Measurements from ENCODE around the gene KIF25. TPM values are rescaled to one million over a fixed set of nuclear protein-coding genes. Genes with fewer than 3 reads are reported as not detected.

The KIF25 gene
- total RNA-seq, 1 experiment from 2014 or later: not detected

- Mint-ChIP-seq H3K9me3 (ENCODE audit: unreplicated experiment) (no peaks in the 10 kb centered on the region), H3K4me3 (ENCODE audit: unreplicated experiment) (no peak overlapping the region), H3K27me3 (ENCODE audit: insufficient read depth, unreplicated experiment) (no peaks in the 10 kb centered on the region), H3K4me1 (ENCODE audit: insufficient read depth, unreplicated experiment) (no peaks in the 10 kb centered on the region), H3K27ac (ENCODE audit: low read depth, unreplicated experiment) (no peak overlapping the region), H3K36me3 (ENCODE audit: insufficient read depth, unreplicated experiment) (no peaks in the 10 kb centered on the region)
- TF ChIP-seq CTCF (IDR thresholded peaks at IDR 0.05; ENCODE audit: unreplicated experiment): no peak
- BruUV-seq (replicated peaks): no TSS peak
- POLR2A ChIA-PET: no interaction called here
- no peak for DNase-seq (ENCODE audit: unreplicated experiment)
- intact Hi-C loops (cut with micrococcal nuclease): no loop called here
- CTCF ChIA-PET: no interaction called here
Observed at GRCh38 chr6:167977717-167978467, 19.6 kb upstream of the KIF25 start.

DNA sequence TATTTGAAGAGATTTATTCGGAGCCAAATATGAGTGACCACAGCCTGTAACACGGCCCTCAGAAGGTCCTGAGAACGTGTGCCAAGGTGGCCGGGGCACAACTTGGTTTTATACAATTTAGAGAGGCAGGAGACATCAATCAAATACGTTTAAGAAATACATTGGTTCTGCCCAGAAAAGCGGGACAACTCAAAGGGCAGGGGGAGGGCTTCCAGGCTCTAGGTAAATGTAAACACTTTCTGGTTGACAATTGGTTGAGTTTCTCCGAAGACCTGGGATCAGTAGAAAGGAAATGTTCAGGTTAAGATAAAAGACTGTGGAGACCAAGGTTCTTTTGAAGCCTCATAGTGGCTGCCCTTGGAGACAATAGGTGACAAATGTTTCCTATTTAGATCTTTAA, 18.9 kb upstream of the KIF25 start:
- Mint-ChIP-seq H3K36me3 (ENCODE audit: insufficient read depth, unreplicated experiment) (no peaks in the 10 kb centered on the region), H3K27ac (ENCODE audit: low read depth, unreplicated experiment) (no peak overlapping the region), H3K27me3 (ENCODE audit: insufficient read depth, unreplicated experiment) (no peaks in the 10 kb centered on the region), H3K4me1 (ENCODE audit: insufficient read depth, unreplicated experiment) (no peaks in the 10 kb centered on the region), H3K9me3 (ENCODE audit: unreplicated experiment) (no peaks in the 10 kb centered on the region), H3K4me3 (ENCODE audit: unreplicated experiment) (no peak overlapping the region)
- TF ChIP-seq CTCF (IDR thresholded peaks at IDR 0.05; ENCODE audit: unreplicated experiment): no peak
- DNase-seq (ENCODE audit: unreplicated experiment): no peak
- ChIA-PET POLR2A (interaction anchor here (0.6 kb wide), 1 partner anchor 887 kb away, joined by 3 read pairs; no protein-coding TSS in a partner anchor), CTCF (no interaction called here)
- intact Hi-C loops (cut with micrococcal nuclease): no loop called here
- BruUV-seq (replicated peaks): no TSS peak

DNA sequence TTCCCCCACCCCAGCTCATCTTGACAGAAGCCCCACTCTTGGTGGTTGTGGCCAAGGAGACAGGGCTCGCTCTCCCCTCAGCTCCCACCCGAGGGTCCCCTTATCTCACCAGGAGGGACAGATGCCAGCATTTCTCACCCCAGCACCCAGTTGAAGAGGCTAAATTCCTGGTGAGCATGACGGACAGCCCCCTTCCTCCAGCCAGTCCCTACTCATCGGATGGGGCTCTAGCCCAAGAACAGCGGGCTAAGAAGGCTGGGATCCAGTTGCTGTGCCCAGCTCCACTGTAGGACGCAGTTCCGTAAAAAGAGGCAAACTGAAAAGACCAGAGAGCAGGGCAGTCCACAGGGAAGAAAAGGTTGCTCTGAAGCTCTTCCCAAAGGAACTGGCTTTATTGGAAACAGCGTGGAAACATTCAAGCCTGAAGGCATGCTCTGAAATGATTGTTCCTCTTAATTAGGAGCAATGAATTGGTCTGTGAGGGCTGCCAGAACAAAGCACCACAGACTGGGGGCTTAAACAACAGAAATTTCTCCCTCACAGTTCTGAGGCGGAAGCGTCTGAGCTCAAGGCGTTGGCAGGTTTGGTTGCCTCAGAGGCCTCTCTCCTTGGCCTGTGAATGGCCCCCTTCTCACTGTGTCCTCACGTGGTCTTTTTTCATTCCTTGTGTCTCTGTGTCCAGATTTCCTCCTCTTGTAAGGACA, 17.9 kb upstream of the KIF25 start:
- Mint-ChIP-seq H3K9me3 (ENCODE audit: unreplicated experiment) (no peaks in the 10 kb centered on the region), H3K27ac (ENCODE audit: low read depth, unreplicated experiment) (no peak overlapping the region), H3K27me3 (ENCODE audit: insufficient read depth, unreplicated experiment) (no peaks in the 10 kb centered on the region), H3K4me3 (ENCODE audit: unreplicated experiment) (no peak overlapping the region), H3K4me1 (ENCODE audit: insufficient read depth, unreplicated experiment) (no peaks in the 10 kb centered on the region), H3K36me3 (ENCODE audit: insufficient read depth, unreplicated experiment) (no peaks in the 10 kb centered on the region)
- CTCF ChIA-PET: interaction anchor here (0.6 kb wide), 1 partner anchor 595 kb away, joined by 3 read pairs; no protein-coding TSS in a partner anchor
- intact Hi-C loops (cut with micrococcal nuclease): no loop called here
- DNase-seq (ENCODE audit: unreplicated experiment): no peak
- TF ChIP-seq CTCF (IDR thresholded peaks at IDR 0.05; ENCODE audit: unreplicated experiment): no peak
- POLR2A ChIA-PET: no interaction called here
- no TSS peak for BruUV-seq (replicated peaks)

DNA sequence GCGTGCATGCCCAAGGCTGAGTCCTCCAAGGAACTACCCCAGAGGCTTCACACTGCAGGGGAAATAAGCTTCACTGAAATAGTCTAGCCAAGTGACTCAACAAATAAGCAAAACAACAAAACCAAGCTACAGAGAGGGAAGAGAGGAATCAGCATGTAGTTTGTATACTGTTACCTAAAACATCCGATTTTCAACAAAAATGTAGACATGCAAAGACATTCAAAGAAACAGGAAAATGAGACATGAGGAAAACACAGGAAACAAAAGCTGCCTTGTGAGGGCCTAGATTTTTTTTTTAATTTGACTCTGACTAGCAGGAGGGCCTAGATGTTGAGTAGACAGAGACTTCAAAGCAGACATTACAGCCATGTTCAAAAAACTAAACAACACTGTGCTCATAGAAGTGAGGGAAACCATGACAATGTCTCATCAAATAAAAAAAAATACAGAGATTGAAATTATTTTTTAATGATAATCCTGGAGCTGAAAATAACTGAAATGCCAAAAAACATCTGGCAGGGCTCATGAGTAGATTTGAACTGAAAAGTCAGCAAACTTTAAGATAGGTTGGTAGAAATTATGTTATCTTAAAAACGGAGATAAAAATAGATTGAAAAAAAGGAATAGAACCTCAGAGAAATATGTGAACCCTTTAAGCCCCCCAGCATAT, 16.4 kb upstream of the KIF25 start:
- H3K36me3 Mint-ChIP-seq (ENCODE audit: insufficient read depth, unreplicated experiment): no peaks in the 10 kb centered on the region
- ChIA-PET CTCF (interaction anchor here (0.6 to 1.0 kb wide), 2 partner anchors 11 to 1090 kb away, joined by 3 read pairs; no protein-coding TSS in a partner anchor), POLR2A (interaction anchor here (0.6 to 0.7 kb wide), 2 partner anchors 10 to 59 kb away, joined by 3 read pairs; no protein-coding TSS in a partner anchor)
- no peak overlapping the region for H3K27ac Mint-ChIP-seq (ENCODE audit: low read depth, unreplicated experiment)
- no peaks in the 10 kb centered on the region for H3K27me3 Mint-ChIP-seq (ENCODE audit: insufficient read depth, unreplicated experiment)
- BruUV-seq (replicated peaks): no TSS peak
- no peaks in the 10 kb centered on the region for H3K9me3 Mint-ChIP-seq (ENCODE audit: unreplicated experiment)
- H3K4me1 Mint-ChIP-seq (ENCODE audit: insufficient read depth, unreplicated experiment): no peaks in the 10 kb centered on the region
- no peak for DNase-seq (ENCODE audit: unreplicated experiment)
- intact Hi-C loops (cut with micrococcal nuclease): no loop called here
- no peak for TF ChIP-seq CTCF (IDR thresholded peaks at IDR 0.05; ENCODE audit: unreplicated experiment)
- H3K4me3 Mint-ChIP-seq (ENCODE audit: unreplicated experiment): no peak overlapping the region
